ENCODE results near the gene CD3E.

CD3E gene

DNA sequence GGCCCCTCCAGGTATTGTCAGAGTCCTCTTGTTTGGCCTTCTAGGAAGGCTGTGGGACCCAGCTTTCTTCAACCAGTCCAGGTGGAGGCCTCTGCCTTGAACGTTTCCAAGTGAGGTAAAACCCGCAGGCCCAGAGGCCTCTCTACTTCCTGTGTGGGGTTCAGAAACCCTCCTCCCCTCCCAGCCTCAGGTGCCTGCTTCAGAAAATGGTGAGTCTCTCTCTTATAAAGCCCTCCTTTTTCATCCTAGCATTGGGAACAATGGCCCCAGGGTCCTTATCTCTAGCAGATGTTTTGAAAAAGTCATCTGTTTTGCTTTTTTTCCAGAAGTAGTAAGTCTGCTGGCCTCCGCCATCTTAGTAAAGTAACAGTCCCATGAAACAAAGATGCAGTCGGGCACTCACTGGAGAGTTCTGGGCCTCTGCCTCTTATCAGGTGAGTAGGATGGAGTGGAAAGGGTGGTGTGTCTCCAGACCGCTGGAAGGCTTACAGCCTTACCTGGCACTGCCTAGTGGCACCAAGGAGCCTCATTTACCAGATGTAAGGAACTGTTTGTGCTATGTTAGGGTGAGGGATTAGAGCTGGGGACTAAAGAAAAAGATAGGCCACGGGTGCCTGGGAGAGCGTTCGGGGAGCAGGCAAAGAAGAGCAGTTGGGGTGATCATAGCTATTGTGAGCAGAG lies at the start of gene CD3E:
Gene CD3E (plus strand): TSS at position 163 of the 681 bp plus-strand sequence. CDS start 223 bp downstream, at position 386.
- DNase-seq = peak; percentile 65

DNA sequence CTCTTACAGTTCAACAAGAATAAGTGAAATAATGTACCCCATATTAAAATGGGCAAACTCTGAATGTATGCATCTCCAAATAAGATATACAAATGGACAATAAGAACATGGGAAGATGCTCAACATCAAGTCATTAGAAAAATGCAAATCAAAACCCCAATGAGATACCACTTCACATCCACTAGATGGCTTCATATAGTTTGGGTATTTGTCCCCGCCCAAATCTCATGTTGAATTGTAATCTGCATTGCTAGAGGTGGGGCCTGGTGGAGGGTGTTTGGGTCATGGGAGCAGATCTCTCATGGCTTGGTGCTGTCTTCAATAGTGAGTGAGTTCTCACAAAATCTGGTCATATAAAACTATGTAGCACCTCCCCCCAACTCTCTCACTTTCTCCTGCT lies 46.1 kb upstream of the CD3E start:
- DNase-seq = no peak

- DNase-seq = no peak
These were observed 45.4 kb upstream of the CD3E start for GRCh38 chr11:118259138-118259537.

GRCh38 chr11:118260353-118260752 lies 44.2 kb upstream of the CD3E start:
- peak; percentile 9 for DNase-seq

GRCh38 chr11:118263112-118263511 lies 41.4 kb upstream of the CD3E start:
- DNase-seq = no peak

DNA sequence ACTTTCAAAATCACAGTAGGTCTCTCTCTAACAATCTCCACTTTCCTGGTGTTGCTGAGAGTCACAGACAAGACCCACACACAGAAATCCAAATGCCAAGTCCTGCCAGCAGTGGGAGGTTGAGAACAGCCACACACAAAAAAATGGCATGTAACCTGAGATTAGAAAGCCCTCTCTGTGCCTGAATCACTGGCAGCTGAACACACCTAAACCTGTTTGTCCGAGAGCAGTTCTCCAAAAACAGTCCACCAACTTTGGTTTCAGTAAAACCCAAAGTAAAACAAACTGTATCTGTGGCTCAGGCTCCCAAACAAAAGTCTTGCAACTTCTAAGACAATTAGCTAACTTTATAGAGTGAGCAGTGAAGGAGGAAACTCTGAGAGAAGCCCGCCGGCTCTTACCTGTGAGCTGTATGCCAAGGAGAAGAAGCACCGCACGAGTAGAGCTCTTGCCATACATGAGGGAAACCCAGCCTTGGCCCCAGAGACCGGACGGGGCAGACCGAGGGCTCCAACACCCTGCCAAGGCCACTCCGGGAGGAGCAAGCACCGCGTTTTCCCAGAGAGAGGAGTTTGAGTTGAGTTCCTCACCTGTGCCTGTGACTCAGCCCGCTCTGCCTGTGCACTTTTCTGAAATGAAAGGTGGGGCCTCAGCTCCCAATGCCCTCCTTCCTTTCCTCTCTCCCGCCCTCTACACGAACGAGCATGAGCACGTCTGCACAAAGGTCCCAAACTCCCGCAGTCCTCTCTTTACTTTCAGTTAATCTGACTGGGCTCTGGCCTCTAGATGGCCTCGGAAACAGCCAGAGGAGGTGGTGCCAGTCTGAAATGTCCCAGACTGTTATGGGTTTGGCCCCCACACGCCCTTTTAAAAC lies 40.6 kb upstream of the CD3E start, which contains the start of gene MPZL2:
Gene MPZL2 (minus strand): TSS at position 603 of the 874 bp plus-strand sequence. CDS start 144 bp downstream, at position 459.
- DNase-seq = no peak

GRCh38 chr11:118264569-118265465 lies 39.7 kb upstream of the CD3E start:
- DNase-seq = no peak

GRCh38 chr11:118265954-118266353 lies 38.6 kb upstream of the CD3E start:
- DNase-seq = no peak

DNA sequence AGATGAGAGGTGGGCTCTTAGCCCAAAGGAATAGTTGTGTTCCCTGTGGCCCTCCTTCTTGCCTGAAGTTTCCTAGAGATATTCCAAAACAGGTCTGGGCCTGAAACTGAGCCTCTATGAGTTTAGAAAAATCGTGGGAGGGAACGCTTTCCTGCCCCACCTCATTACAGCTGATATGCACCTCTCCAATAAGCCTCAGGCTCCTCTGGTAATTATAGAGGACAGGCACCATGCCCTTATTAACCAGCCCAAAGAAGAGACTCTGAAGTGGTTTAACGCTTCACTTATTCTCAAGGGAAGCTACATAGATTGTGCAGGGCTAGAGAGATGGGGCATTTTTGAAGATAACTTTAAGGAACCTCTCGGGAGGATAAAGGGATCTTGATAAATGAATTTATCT lies 37.0 kb upstream of the CD3E start:
- no peak for DNase-seq

GRCh38 chr11:118272001-118272400 lies 32.5 kb upstream of the CD3E start:
- DNase-seq = no peak

- no peak for DNase-seq
These were observed 30.3 kb upstream of the CD3E start for GRCh38 chr11:118274186-118274585.

GRCh38 chr11:118275176-118275575 lies 29.4 kb upstream of the CD3E start:
- DNase-seq = no peak

DNA sequence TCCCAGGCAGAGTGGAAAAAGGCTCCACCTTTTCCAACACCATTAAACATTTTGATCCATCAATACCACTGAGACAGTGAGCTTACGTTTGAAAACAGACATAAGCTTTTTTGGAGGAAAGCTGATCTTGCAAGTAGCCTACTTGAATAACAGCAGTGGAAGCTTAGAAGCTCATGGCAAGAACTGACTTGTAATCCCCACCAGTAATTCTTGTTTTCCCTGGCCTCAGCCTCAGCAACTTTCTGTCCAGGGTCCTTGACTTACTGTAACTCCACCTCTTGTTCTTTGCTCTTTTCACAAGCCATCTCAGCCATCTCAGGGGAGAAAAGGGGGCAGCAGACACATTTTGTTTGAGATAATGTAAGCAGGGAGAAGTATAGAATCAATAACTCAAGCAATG lies 28.1 kb upstream of the CD3E start:
- DNase-seq = no peak

- DNase-seq = no peak
These were observed 27.2 kb upstream of the CD3E start for GRCh38 chr11:118277312-118277711.

DNA sequence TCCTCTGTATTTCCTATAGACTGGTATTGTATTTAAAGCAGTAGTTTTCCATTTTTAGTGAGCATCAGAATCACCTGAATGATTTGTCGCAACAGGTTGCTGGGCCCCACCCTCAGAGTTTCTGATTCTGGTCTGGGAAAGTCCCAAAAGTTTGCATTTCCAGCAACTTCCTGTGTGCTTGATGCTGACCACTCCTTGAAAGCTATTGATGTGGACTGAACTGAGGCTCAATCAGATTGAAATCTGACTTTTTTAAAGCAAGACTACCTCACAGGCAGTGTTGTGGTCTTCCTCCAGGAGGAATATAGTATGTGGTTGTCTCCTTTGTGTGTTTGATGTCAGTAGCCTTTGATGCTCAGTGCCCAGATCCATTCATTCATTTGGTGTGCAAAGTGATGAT lies 23.2 kb upstream of the CD3E start:
- DNase-seq = no peak

DNA sequence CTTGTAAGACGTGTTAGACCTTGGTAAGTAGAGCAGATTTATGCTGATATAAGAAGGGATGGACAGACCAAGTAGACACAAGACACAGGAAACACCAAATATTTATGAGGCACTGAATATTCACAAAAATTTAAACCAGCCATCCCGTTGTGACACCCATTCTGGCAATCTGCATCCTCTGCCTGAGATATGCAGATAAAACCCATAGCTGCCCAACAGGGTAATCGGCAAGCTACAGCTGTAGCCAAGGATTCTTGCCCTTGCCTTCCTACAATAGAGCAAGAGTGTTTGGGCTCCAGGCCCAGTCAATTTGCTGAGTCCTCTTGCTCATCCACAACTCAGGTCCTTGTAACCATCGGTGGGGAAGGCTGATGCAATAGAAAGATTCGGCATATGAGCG lies 21.9 kb upstream of the CD3E start:
- no peak for DNase-seq

- no peak for DNase-seq
These were observed 21.4 kb upstream of the CD3E start for GRCh38 chr11:118283037-118283636.

DNA sequence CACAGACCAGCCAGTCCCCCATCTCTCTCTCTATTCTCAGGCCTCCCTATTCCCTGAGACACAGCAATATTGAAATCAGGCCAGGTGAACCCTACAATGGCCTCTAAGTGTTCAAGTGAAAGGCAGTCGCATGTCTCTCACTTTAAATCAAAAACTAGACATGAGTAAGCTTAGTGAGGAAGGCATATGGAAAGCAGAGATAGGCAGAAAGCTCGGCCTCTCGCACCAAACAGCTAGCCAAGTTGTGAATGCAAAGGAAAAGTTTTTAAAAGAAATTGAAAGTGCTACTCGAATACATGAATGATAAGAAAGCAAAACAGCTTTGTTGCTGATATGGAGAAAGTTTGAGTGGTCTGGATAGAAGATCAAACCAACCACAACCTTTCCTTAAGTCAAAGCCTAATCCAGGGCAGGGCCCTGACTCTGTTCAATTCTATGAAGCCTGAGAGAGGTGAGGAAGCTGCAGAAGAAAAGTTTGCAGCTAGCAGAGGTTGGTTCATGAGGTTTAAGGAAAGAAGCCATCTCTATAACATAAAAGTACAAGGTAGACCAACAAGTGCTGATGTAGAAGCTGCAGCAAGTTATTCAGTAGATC lies 20.7 kb upstream of the CD3E start:
- no peak for DNase-seq

DNA sequence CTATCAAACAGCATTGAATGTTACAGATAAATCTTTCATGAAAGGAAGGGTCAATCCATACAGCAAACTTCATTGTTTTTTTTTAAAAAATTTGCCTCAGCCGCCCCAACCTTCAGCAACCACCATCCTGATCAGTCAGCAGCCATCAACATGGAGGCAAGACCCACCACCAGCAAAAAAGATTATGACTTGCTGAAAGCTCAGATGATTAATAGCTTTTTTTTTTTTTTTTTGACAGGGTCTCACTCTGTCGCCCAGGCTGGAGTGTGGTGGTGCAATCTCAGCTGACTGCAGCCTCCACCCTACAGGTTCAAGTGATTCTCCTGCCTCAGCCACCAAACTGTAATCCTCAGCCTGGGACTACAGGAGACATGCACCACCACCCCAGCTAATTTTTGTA lies 18.0 kb upstream of the CD3E start:
- DNase-seq = no peak

GRCh38 chr11:118287006-118287405 lies 17.5 kb upstream of the CD3E start:
- DNase-seq = no peak

DNA sequence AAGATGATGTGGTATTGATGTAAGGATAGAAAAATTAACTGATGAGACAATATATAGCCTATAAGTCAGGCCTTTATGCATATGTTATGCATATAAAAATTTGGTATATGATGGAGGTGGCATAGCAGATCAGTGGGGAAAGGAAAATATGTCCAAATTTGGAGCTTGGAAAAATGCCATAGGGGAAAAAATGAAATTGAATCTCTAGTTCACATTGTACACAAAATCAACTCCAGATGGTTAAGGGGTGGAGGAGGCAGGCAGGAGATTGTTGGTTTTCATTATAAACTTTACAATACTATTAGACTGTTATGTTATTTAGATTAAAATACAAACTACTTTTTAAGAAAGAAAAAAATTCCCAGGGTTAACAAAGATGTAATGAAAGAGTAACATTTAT lies 15.1 kb upstream of the CD3E start:
- no peak for DNase-seq

GRCh38 chr11:118290923-118291322 lies 13.6 kb upstream of the CD3E start:
- peak; percentile 39 for DNase-seq
